K562 (cell line): ENCODE results near the gene MUC22. TPM values are rescaled to one million over a fixed set of nuclear protein-coding genes. Genes with fewer than 3 reads are reported as not detected.

Experiments used
- ATAC-seq: fragments of 200-7000 bp; cut with Tn5 transposase; 3 replicates; pipeline ENCODE4 v1.9.1; 2020; ENCODE audit warnings: moderate library complexity
- BruUV-seq: library from RNA; stranded (reverse); fragments of 400-500 nt; replicated peaks from 2 replicates; lab custom pipeline; 2021; lab: Mats Ljungman, UMichigan
- CTCF ChIA-PET: fragments of 300-600 bp; formaldehyde crosslinking; extraction: SDS; loops from one replicate; lab custom pipeline; 2021; ENCODE audit warnings: low intra/inter-chr PET ratio; lab: Yijun Ruan, JAX
- POLR2A ChIA-PET: fragments of 300-600, 350-650 bp; sonication (Branson Sonifier 250); formaldehyde crosslinking; extraction: SDS; loops from one replicate; lab custom pipeline; 2021; ENCODE audit warnings: antibody characterized with exemption, inconsistent platforms; lab: Yijun Ruan, JAX
- DNase-seq, 4 experiments: peaks; one replicate each; pipeline versions ENCODE4 v3.0.0 to v3.0.0-alpha.2; 2011 to 2018; ENCODE audit warnings: low spot score in 3 of 4, mixed read lengths in 3 of 4; ENCODE audit errors: extremely low read depth in 1 of 4
- FAIRE-seq: peaks from 2 replicates; lab custom pipeline; 2011; peaks lifted over from hg19 to GRCh38; lab: Jason Lieb, UNC
- H2AFZ ChIP-seq: 2 replicates; pipeline ENCODE4 v1.6.0; 2011; ENCODE audit warnings: low read depth, low read length, control low read depth, inconsistent platforms
- H3K27ac ChIP-seq: fragments of 200-600 bp; 3 replicates; pipeline ENCODE4 v1.8.0; 2011; ENCODE audit warnings: low read depth, mild to moderate bottlenecking, control low read depth, inconsistent platforms, low read length, moderate library complexity, mixed read lengths; ENCODE audit errors: extremely low read depth
- H3K27me3 ChIP-seq, 2 experiments: fragments of 300-600 bp in 1 of 2; 2 replicates in 1 of 2; 3 replicates in 1 of 2; pipeline versions ENCODE4 v1.6.0 to v1.8.0; 2011; ENCODE audit warnings: inconsistent platforms in 2 of 2, low read length in 2 of 2, mild to moderate bottlenecking in 1 of 2, mixed read lengths in 1 of 2, moderate library complexity in 1 of 2; ENCODE audit not compliant: control insufficient read depth in 2 of 2, insufficient read depth in 2 of 2
- H3K36me3 ChIP-seq: fragments of 300-600 bp; 3 replicates; pipeline ENCODE4 v1.8.0; 2011; ENCODE audit warnings: mild to moderate bottlenecking, low read length, inconsistent platforms; ENCODE audit not compliant: control insufficient read depth, insufficient read depth
- H3K4me1 ChIP-seq, 2 experiments: fragments of 200-600 bp in 1 of 2; replicated peaks in 1 of 2; 2 replicates in 1 of 2; 3 replicates in 1 of 2; pipeline versions ENCODE4 v1.5.1 to v1.8.0; 2011; ENCODE audit warnings: inconsistent platforms in 2 of 2, low read length in 2 of 2, mild to moderate bottlenecking in 1 of 2, mixed read lengths in 1 of 2, moderate library complexity in 1 of 2; ENCODE audit not compliant: control insufficient read depth in 2 of 2, insufficient read depth in 2 of 2
- H3K4me2 ChIP-seq: 2 replicates; pipeline ENCODE4 v1.6.1; 2011; ENCODE audit warnings: low read length, control low read depth, inconsistent platforms, mixed read lengths; ENCODE audit not compliant: insufficient read depth
- H3K4me3 ChIP-seq: fragments of 200-600 bp; sonication (generic), shearing (Covaris generic); 2 replicates; pipeline ENCODE4 v1.5.1; 2016; ENCODE audit warnings: control low read depth, inconsistent platforms
- H3K79me2 ChIP-seq: fragments of 200-600 bp; 3 replicates; pipeline ENCODE4 v1.8.0; 2011; ENCODE audit warnings: low read length, inconsistent platforms; ENCODE audit not compliant: control insufficient read depth, insufficient read depth
- H3K9ac ChIP-seq, 2 experiments: 2 replicates each; pipeline versions ENCODE4 v1.6.0 to v1.6.1; 2011; ENCODE audit warnings: low read depth in 2 of 2, low read length in 2 of 2, control low read depth in 1 of 2, inconsistent platforms in 1 of 2, mild to moderate bottlenecking in 1 of 2, mixed read lengths in 1 of 2; ENCODE audit not compliant: insufficient read depth in 1 of 2
- H3K9me1 ChIP-seq: one replicate; pipeline ENCODE4 v1.6.0; 2011; ENCODE audit warnings: inconsistent platforms, mild to moderate bottlenecking, low read length, moderate library complexity; ENCODE audit not compliant: control insufficient read depth, insufficient read depth
- H3K9me3 ChIP-seq: replicated peaks from 2 replicates; pipeline ENCODE4 v1.5.1; 2011; ENCODE audit warnings: low read depth, low read length, inconsistent platforms; ENCODE audit not compliant: control insufficient read depth, insufficient read depth
- H4K20me1 ChIP-seq: replicated peaks from 2 replicates; pipeline ENCODE4 v1.6.1; 2011; ENCODE audit warnings: low read length, inconsistent platforms, mixed read lengths; ENCODE audit not compliant: control insufficient read depth, insufficient read depth
- CBFA2T3 ChIP-seq: fragments of 450-650 bp; IDR thresholded peaks from 2 replicates; pipeline ENCODE4 v1.6.1; 2017
- WGBS: fragments of 100-300 bp; shearing (Covaris generic); methylation state at CpG from one replicate; pipeline ENCODE4 v1.1.6; 2016; ENCODE audit warnings: low coverage, mixed read lengths; ENCODE audit not compliant: insufficient coverage; ENCODE audit errors: missing lambda C conversion rate; 5-methylcytosine and 5-hydroxymethylcytosine counted together
- in situ Hi-C: fragments of 300-500 bp; cut with MboI; formaldehyde crosslinking; loops from 4 replicates; pipeline ENCODE4 v1.15.0; 2018; ENCODE audit warnings: inconsistent platforms, mixed read lengths
- intact Hi-C: fragments of 100-400 bp; cut with micrococcal nuclease; formaldehyde crosslinking; loops from 2 replicates; pipeline ENCODE4 v1.14.2; 2022
- polyA plus RNA-seq, 8 experiments: library from polyadenylated mRNA; depleted of rRNA in 4 of 8; stranded (reverse) in 5 of 8; unstranded in 3 of 8; fragments of >200 nt; fragmentation: Nextera tagmentation in 2 of 8; fragmentation: Illumina TruSeq in 1 of 8; extraction: Ambion mirVana in 2 of 8; extraction: Trizol in 1 of 8; gene quantifications; 2 replicates each; pipeline versions ENCODE4 v1.2.1 to v1.2.3, GENCODE V29; 2011 to 2014; ENCODE audit warnings: inconsistent platforms in 1 of 8, missing spikeins in 1 of 8
- total RNA-seq, 7 experiments: library from RNA; depleted of rRNA in 6 of 7; stranded (reverse); fragments of >200 nt in 6 of 7; fragmentation: Illumina TruSeq in 2 of 7; extraction: Trizol in 2 of 7; gene quantifications; 2 replicates each; pipeline versions ENCODE4 v1.2.1 to v1.2.3, GENCODE V29; 2011 to 2021; ENCODE audit warnings: low replicate concordance in 1 of 7
- TF ChIP-seq, protein P1 (sequence below): fragments of 450-650 bp; IDR thresholded peaks from 2 replicates; pipeline ENCODE4 v1.6.1; 2016; ENCODE audit warnings: mild to moderate bottlenecking

The MUC22 gene
- total and polyA plus RNA-seq, 9 of the 15 experiments (the other 6 are each of a cell fraction or from before 2014, with no cell fraction given): 0.01 to 0.03 TPM; not detected in 7

DNA sequence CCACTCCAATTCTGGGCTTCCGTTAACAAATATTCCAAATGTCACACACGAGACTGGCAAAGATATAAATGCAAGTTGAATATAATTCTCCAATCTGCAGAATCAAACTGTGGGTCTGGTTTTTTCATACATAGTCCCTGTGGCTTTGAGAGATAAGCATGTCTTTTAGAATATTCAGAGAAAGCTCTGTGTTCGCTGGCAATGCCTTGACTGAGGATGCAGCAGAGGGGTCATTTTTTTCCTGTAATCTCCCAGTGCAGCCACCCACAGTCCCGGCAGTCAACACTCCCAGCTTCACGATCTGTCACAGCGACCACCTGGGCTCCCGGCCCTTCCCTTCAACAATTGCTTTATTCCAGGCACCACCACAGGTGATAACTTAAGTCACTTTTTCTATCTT is 30.5 kb downstream of the MUC22 start:
- no peaks in the 10 kb centered on the region for H3K79me2 ChIP-seq
- no peaks in the 10 kb centered on the region for H3K36me3 ChIP-seq
- TF ChIP-seq CBFA2T3: peak; percentile 15; the same call in 1 of the 2 replicates
- TF ChIP-seq, protein P1, sequence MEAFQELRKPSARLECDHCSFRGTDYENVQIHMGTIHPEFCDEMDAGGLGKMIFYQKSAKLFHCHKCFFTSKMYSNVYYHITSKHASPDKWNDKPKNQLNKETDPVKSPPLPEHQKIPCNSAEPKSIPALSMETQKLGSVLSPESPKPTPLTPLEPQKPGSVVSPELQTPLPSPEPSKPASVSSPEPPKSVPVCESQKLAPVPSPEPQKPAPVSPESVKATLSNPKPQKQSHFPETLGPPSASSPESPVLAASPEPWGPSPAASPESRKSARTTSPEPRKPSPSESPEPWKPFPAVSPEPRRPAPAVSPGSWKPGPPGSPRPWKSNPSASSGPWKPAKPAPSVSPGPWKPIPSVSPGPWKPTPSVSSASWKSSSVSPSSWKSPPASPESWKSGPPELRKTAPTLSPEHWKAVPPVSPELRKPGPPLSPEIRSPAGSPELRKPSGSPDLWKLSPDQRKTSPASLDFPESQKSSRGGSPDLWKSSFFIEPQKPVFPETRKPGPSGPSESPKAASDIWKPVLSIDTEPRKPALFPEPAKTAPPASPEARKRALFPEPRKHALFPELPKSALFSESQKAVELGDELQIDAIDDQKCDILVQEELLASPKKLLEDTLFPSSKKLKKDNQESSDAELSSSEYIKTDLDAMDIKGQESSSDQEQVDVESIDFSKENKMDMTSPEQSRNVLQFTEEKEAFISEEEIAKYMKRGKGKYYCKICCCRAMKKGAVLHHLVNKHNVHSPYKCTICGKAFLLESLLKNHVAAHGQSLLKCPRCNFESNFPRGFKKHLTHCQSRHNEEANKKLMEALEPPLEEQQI: no peak
- TF ChIP-seq, all 486 proteins: peak for 1
- FAIRE-seq: no peak
- Histone ChIP-seq H3K4me2 (no peak overlapping the region), H3K9ac (no peak overlapping the region), H3K9me3 (no peaks in the 10 kb centered on the region), H3K27me3 (peaks cover 33 to 57% of the 10 kb centered on the region in 2 experiments), H3K4me1 (no peaks in the 10 kb centered on the region), H3K4me3 (no peak overlapping the region), H3K9me1 (no peaks in the 10 kb centered on the region), H3K27ac (no peak overlapping the region), H2AFZ (no peak overlapping the region), H4K20me1 (no peaks in the 10 kb centered on the region)
- WGBS: under 1% methylated on average over 7 of the region's 7 CpGs
- ChIA-PET POLR2A (interaction anchor here (0.6 to 1.1 kb wide), 3 partner anchors 21 to 454 kb away, joined by 3 read pairs; no protein-coding TSS in a partner anchor), CTCF (no interaction called here)
- no TSS peak for BruUV-seq
- in situ Hi-C loops: no loop called here
- intact Hi-C loops: loop anchor here (5.0 kb wide), 1 partner anchor 98 kb away; the partner anchor contains the start of gene MUCL3
- ATAC-seq: no peak
- DNase-seq: no peak
